ENCODE data around the gene SRI. TPM values are rescaled to one million over a fixed set of nuclear protein-coding genes. Genes with fewer than 3 reads are reported as not detected.
"Not testable (repeated sequence)": the region's sequence is repeated elsewhere in the genome, so short reads cannot be mapped to it uniquely, and the experiment has no call there.

Gene SRI, protein sequence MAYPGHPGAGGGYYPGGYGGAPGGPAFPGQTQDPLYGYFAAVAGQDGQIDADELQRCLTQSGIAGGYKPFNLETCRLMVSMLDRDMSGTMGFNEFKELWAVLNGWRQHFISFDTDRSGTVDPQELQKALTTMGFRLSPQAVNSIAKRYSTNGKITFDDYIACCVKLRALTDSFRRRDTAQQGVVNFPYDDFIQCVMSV
- polyA plus RNA-seq (ENCODE audit: low read depth in 6 of 6), result 100 to 1,000 TPM; 194 to 265 (median 222) TPM

DNA sequence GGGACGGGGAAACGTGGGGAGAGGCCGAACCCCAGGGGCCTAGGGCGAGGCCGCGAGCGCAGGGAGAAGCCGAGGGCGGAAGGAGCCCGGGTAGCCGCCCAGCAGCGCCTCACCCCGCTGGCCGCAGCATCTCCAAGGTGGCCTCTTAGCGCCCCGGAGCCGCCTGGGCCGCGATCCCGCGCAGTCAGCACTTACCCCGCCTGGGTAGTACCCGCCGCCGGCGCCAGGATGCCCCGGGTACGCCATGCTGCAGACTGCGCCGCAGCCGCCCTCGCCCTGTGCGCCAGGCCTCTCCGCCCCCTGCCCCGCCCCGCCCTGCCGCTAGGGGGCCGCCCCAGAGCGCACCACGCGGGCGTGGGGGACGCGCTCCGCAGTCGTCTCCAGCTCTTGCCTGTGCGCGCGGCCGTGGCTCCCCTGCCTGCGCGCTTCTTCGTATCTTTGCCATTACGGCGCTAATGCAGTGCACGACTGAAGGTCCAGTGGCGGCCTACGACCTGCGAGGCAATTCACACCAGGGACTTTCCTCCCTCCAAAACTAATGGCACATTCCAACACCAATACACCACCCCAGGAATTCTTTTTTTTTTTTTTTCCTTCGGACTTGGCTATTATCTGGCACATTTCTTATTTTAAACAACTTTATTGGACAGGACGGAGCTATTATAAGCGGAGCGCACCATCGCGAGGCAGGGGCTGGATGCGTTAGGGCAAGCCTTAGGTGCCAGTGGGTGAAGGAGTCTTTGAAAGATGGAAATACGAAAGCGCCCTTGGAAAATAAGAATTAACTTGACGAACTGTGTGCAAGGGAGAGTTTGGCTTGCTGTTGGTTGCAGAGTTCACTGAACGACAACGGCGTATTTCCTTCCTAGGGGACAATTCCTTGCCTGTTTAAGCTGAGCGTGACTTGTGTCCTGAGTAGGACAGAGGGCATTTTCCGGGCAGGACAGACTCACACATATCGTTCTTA is at the start of gene SRI:
TSS of gene SRI (minus strand) at position 258 of the 967 bp plus-strand sequence. CDS start at position 246, 12 bp downstream.
- Mint-ChIP-seq H3K9me3 (no peaks in the 10 kb centered on the region), H3K27me3 (no peaks in the 10 kb centered on the region), H3K36me3 (no peaks in the 10 kb centered on the region), H3K4me1 (peaks cover 25 to 39% (median 31%) of the 10 kb centered on the region in 3 donors), H3K4me3 (peak within 1 kb of the TSS; percentile 94 to 99 (median 97)), H3K27ac (peak within 1 kb of the TSS; percentile 90 to 98 (median 94))
- ATAC-seq (ENCODE audit: low read depth in 2 of 2) (peak; percentile 92 to 93), DNase-seq (peak; percentile 91)

GRCh38 chr7:88269586-88269985 is 49.7 kb upstream of the SRI start:
- no peak overlapping the region for H3K27ac Mint-ChIP-seq
- H3K36me3 Mint-ChIP-seq, result peaks cover 0 to 8% of the 10 kb centered on the region in 2 donors
- H3K27me3 Mint-ChIP-seq, result peaks cover 0 to 19% (median 6%) of the 10 kb centered on the region in 3 donors
- DNase-seq (no peak), ATAC-seq (ENCODE audit: low read depth in 2 of 2) (no peak)
- no peaks in the 10 kb centered on the region for H3K4me1 Mint-ChIP-seq
- H3K9me3 Mint-ChIP-seq, result peaks cover 0 to 5% (median 4%) of the 10 kb centered on the region in 7 donors
- H3K4me3 Mint-ChIP-seq, result no peak overlapping the region

DNA sequence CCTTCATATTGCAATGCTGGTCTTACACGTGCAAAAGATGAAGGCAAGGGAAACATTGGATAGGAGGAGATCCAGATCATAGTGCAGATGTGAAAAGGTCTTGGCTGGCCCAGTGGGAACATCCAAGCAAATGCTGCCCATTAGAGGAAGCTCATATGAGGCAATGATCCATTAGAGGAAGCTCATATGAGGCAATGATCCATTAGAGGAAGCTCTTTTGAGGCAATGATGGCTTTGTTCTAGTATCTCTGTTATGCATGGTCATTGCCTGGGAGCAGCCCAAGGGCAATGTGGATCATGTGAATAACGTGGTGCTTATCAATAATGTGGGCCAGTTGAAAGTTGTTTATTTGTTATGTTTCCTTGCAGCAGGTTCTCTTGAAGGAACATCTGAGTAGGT is 49.0 kb upstream of the SRI start:
- no peak overlapping the region for H3K27ac Mint-ChIP-seq
- DNase-seq, result no peak
- H3K36me3 Mint-ChIP-seq, result peaks cover 0 to 8% of the 10 kb centered on the region in 2 donors
- peaks cover 0 to 19% (median 6%) of the 10 kb centered on the region in 3 donors for H3K27me3 Mint-ChIP-seq
- no peak for ATAC-seq (ENCODE audit: low read depth in 2 of 2)
- no peak overlapping the region for H3K4me3 Mint-ChIP-seq
- no peaks in the 10 kb centered on the region for H3K4me1 Mint-ChIP-seq
- peaks cover 0 to 5% (median 4%) of the 10 kb centered on the region in 7 donors for H3K9me3 Mint-ChIP-seq

DNA sequence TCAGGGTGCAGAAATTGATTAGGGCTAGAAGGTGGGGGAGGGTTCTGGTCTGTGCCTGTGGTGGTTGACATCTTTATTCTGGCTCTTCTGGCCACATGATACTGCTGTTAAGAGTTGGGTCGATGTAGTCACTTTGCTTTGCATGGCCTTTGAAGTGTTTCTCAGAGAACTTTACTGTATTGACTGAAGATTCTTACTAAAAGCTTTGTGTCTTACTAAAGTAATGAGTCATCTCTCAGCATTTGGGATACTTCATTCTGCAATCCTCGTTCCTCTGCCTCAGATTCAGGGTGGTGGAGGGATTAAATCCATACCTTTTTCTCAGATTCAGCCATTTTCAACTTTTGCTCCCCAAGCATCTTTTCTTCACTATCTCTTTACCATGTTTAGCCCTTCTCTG is 48.2 kb upstream of the SRI start:
- Mint-ChIP-seq H3K36me3 (peaks cover 0 to 8% of the 10 kb centered on the region in 2 donors), H3K4me1 (no peaks in the 10 kb centered on the region), H3K9me3 (peaks cover 0 to 5% (median 4%) of the 10 kb centered on the region in 7 donors), H3K27ac (no peak overlapping the region), H3K27me3 (peaks cover 0 to 15% (median 6%) of the 10 kb centered on the region in 3 donors), H3K4me3 (no peak overlapping the region)
- DNase-seq (no peak), ATAC-seq (ENCODE audit: low read depth in 2 of 2) (no peak)

DNA sequence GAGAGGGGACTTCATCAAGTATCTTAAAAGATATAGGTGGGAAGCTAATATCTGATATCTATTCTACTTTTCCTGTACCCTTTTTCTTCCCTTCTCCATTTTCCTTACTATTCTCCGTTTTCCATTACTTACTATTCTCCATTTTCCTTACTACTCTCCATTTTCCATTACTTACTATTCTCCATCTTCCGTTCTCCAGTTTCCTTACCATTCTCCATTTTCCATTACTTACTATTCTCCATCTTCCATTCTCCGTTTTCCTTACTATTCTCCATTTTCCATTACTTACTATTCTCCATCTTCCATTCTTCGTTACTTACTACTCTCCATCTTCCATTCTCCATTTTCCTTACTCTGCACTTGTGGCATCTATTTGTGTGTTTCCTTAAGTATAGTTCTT is 47.6 kb upstream of the SRI start:
- peaks cover 0 to 8% of the 10 kb centered on the region in 2 donors for H3K36me3 Mint-ChIP-seq
- peaks cover 0 to 5% (median 4%) of the 10 kb centered on the region in 7 donors for H3K9me3 Mint-ChIP-seq
- H3K27me3 Mint-ChIP-seq, result peaks cover 0 to 14% (median 6%) of the 10 kb centered on the region in 3 donors
- no peak for DNase-seq
- no peak overlapping the region for H3K27ac Mint-ChIP-seq
- H3K4me3 Mint-ChIP-seq, result no peak overlapping the region
- no peaks in the 10 kb centered on the region for H3K4me1 Mint-ChIP-seq
- no peak for ATAC-seq (ENCODE audit: low read depth in 2 of 2)

GRCh38 chr7:88264987-88265386 is 45.1 kb upstream of the SRI start:
- not testable (repeated sequence) for H3K36me3 Mint-ChIP-seq; DNase-seq; H3K4me3 Mint-ChIP-seq; ATAC-seq (ENCODE audit: low read depth in 2 of 2); H3K27me3 Mint-ChIP-seq; H3K9me3 Mint-ChIP-seq; H3K4me1 Mint-ChIP-seq; H3K27ac Mint-ChIP-seq

GRCh38 chr7:88262562-88262961 is 42.7 kb upstream of the SRI start:
- peaks cover 0 to 6% (median 2%) of the 10 kb centered on the region in 7 donors for H3K9me3 Mint-ChIP-seq
- peaks cover 11 to 18% (median 16%) of the 10 kb centered on the region in 3 donors for H3K27me3 Mint-ChIP-seq
- no peaks in the 10 kb centered on the region for H3K4me1 Mint-ChIP-seq
- DNase-seq, result no peak
- H3K36me3 Mint-ChIP-seq, result peaks cover 0 to 4% of the 10 kb centered on the region in 2 donors
- no peak overlapping the region for H3K4me3 Mint-ChIP-seq
- H3K27ac Mint-ChIP-seq, result no peak overlapping the region
- ATAC-seq (ENCODE audit: low read depth in 2 of 2), result no peak

DNA sequence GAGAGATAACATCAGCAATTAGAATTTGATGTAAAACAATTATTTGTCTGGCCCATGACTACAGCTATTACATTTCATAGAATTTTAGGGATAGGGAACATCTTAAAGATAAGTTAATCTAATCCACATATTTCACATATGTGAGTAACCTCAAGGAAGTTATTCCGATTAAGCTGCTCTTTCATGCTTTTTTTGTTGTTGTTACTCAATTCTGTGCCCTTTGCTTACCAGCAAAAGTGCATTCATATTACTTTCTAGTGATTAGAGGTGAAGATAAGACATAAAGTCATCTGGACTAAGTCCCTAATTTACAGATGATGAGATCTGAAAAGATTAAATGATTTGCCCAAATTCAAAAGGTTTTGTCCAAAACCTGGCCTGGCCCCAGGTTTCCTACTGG is 40.9 kb upstream of the SRI start:
- no peaks in the 10 kb centered on the region for H3K4me1 Mint-ChIP-seq
- no peak for DNase-seq
- ATAC-seq (ENCODE audit: low read depth in 2 of 2), result no peak
- H3K9me3 Mint-ChIP-seq, result peaks cover 0 to 5% (median 2%) of the 10 kb centered on the region in 7 donors
- H3K27me3 Mint-ChIP-seq, result peaks cover 14 to 23% (median 18%) of the 10 kb centered on the region in 3 donors
- no peak overlapping the region for H3K4me3 Mint-ChIP-seq
- H3K27ac Mint-ChIP-seq, result no peak overlapping the region
- no peaks in the 10 kb centered on the region for H3K36me3 Mint-ChIP-seq

DNA sequence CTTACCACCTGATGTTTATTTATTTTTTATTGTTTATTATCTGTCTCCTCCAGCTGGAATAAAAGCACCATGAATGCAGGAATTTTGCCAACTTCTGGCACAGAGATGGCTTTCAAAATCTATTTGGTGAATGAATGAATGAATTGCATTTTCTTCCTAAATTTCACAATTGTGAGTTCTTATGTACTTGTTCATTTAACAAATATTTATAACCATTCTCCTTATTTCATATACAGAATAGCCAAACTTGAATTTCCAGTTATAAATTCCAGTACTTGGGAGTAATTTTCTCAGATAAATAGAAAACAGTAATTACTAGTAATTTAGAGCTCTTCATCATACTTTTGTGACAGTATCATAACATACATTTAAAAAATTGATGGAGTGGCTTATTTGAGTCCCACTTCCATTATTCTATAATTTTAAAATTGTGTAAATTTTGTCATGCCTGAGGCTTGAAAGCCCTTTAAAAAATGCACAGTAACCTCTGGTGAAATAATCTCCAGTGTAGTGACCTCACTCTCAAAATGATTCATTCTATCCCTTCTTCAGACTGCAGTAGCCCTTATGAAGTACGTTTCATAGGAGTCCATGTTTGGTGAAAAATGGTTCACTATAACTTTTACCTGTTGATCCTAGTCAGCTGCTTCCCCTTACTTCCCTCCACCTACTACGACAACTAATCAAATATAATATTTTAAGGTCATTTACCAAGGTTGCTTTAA is 40.0 kb upstream of the SRI start:
- no peak overlapping the region for H3K4me3 Mint-ChIP-seq
- H3K27me3 Mint-ChIP-seq, result peaks cover 14 to 23% (median 18%) of the 10 kb centered on the region in 3 donors

GRCh38 chr7:88258296-88258695 is 38.5 kb upstream of the SRI start:
- ATAC-seq (ENCODE audit: low read depth in 2 of 2); H3K27ac Mint-ChIP-seq; H3K4me1 Mint-ChIP-seq; DNase-seq; H3K4me3 Mint-ChIP-seq: not testable (repeated sequence)
- Mint-ChIP-seq H3K27me3 (peaks cover 14 to 23% (median 14%) of the 10 kb centered on the region in 3 donors), H3K9me3 (peaks cover 10 to 30% (median 18%) of the 10 kb centered on the region in 7 donors), H3K36me3 (peaks cover 4 to 11% of the 10 kb centered on the region in 2 donors)

More for the DNA sequence above, 40.0 kb upstream of the SRI start:
- DNase-seq (no peak), ATAC-seq (ENCODE audit: low read depth in 2 of 2) (no peak)
- Mint-ChIP-seq H3K36me3 (no peaks in the 10 kb centered on the region), H3K27ac (peak overlapping the region in 1 of 6 donors; percentile 16), H3K9me3 (peaks cover under 1 to 14% (median 3%) of the 10 kb centered on the region in 7 donors), H3K4me1 (no peaks in the 10 kb centered on the region)

DNA sequence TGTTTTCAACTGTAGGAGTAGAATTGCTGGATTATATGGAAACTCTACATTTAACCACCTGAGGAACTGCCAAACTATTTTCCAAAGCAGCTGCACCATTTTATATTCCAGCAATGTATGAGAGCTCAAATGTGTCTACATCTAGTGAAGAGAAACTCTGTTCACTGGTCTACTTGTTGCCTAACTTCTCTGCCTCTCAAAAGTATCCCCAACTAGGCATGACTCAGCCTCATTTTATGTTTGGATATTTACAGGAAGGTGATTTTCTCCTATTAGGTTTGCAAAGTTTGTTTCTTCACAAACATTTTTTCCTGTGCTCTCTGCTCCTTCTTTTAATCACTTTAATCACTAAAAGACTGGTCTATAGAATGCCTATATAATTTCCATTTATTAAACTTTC is 37.1 kb upstream of the SRI start:
- H3K27ac Mint-ChIP-seq, result no peak overlapping the region
- H3K9me3 Mint-ChIP-seq, result peaks cover 10 to 34% (median 20%) of the 10 kb centered on the region in 7 donors
- DNase-seq (no peak), ATAC-seq (ENCODE audit: low read depth in 2 of 2) (no peak)
- H3K4me1 Mint-ChIP-seq, result no peaks in the 10 kb centered on the region
- peaks cover 14 to 23% (median 14%) of the 10 kb centered on the region in 3 donors for H3K27me3 Mint-ChIP-seq
- peaks cover 4 to 11% of the 10 kb centered on the region in 2 donors for H3K36me3 Mint-ChIP-seq
- no peak overlapping the region for H3K4me3 Mint-ChIP-seq

GRCh38 chr7:88254721-88255424 is 35.0 kb upstream of the SRI start:
- peaks cover 14 to 42% (median 22%) of the 10 kb centered on the region in 7 donors for H3K9me3 Mint-ChIP-seq
- H3K36me3 Mint-ChIP-seq, result peaks cover 4 to 11% of the 10 kb centered on the region in 2 donors
- no peak for ATAC-seq (ENCODE audit: low read depth in 2 of 2)

More at GRCh38 chr7:88254721-88255424, 35.0 kb upstream of the SRI start:
- Mint-ChIP-seq H3K4me3 (no peak overlapping the region), H3K4me1 (no peaks in the 10 kb centered on the region), H3K27ac (no peak overlapping the region), H3K27me3 (peaks cover 14 to 36% (median 27%) of the 10 kb centered on the region in 3 donors)
- no peak for DNase-seq

Measured in naive B cell (primary cell).